CD4-positive, alpha-beta memory T cell (primary cell): ENCODE results near the gene EDN1. TPM values are rescaled to one million over a fixed set of nuclear protein-coding genes. Genes with fewer than 3 reads are reported as not detected.

Source experiments
- CTCF ChIA-PET: fragments of 350-600 bp; sonication (Branson Sonifier 250); formaldehyde crosslinking; loops from one replicate; lab custom pipeline; 2021; ENCODE audit warnings: inconsistent platforms; ENCODE audit not compliant: partially characterized antibody; lab: Charles Lee
- POLR2A ChIA-PET: fragments of 350-600 bp; sonication (Branson Sonifier 250); formaldehyde crosslinking; loops from one replicate; lab custom pipeline; 2021; ENCODE audit not compliant: partially characterized antibody; lab: Charles Lee
- DNase-seq, 5 donors: peaks; one replicate each; pipeline versions ENCODE4 v3.0.0 to v3.0.0-alpha.2; 2020 to 2022; ENCODE audit warnings: mixed read lengths in 1 of 5
- H3K27ac ChIP-seq: one replicate; pipeline ENCODE4 v1.7.0; 2013; ENCODE audit warnings: low read depth, low read length
- H3K27me3 ChIP-seq: 2 replicates; pipeline ENCODE4 v1.7.0; 2013; ENCODE audit warnings: mild to moderate bottlenecking, low read length, moderate library complexity; ENCODE audit not compliant: insufficient read depth
- H3K36me3 ChIP-seq: 2 replicates; pipeline ENCODE4 v1.7.0; 2013; ENCODE audit warnings: mild to moderate bottlenecking, low read length, moderate library complexity; ENCODE audit not compliant: insufficient read depth
- H3K4me1 ChIP-seq: 2 replicates; pipeline ENCODE4 v1.7.0; 2013; ENCODE audit warnings: mild to moderate bottlenecking, low read length, moderate library complexity; ENCODE audit not compliant: insufficient read depth
- H3K4me3 ChIP-seq, 2 donors: one replicate each; pipeline ENCODE4 v1.7.0; 2013; ENCODE audit warnings: low read length in 2 of 2, mild to moderate bottlenecking in 1 of 2
- H3K9me3 ChIP-seq, 2 donors: one replicate each; pipeline ENCODE4 v1.7.0; 2013; ENCODE audit warnings: low read length in 2 of 2, control low read depth in 1 of 2; ENCODE audit not compliant: control insufficient read depth in 1 of 2
- H3K27ac Mint-ChIP-seq, 7 donors: one replicate each; pipeline ENCODE4 v1.8.0; 2020 to 2021; ENCODE audit warnings: mixed read lengths in 7 of 7, mild to moderate bottlenecking in 6 of 7, inconsistent platforms in 3 of 7, moderate library complexity in 3 of 7
- H3K27me3 Mint-ChIP-seq, 2 donors: one replicate each; pipeline ENCODE4 v1.8.0; 2020 to 2021; ENCODE audit warnings: mixed read lengths in 2 of 2
- H3K36me3 Mint-ChIP-seq, 2 donors: one replicate each; pipeline ENCODE4 v1.8.0; 2020 to 2021; ENCODE audit warnings: mixed read lengths in 2 of 2, inconsistent platforms in 1 of 2, mild to moderate bottlenecking in 1 of 2
- H3K4me1 Mint-ChIP-seq, 4 donors: one replicate each; pipeline ENCODE4 v1.8.0; 2020 to 2021; ENCODE audit warnings: mixed read lengths in 4 of 4, mild to moderate bottlenecking in 1 of 4
- H3K4me3 Mint-ChIP-seq, 8 donors: one replicate each; pipeline ENCODE4 v1.8.0; 2020 to 2021; ENCODE audit warnings: mixed read lengths in 8 of 8, mild to moderate bottlenecking in 7 of 8, moderate library complexity in 6 of 8, inconsistent platforms in 3 of 8
- H3K9me3 Mint-ChIP-seq, 8 donors: one replicate each; pipeline ENCODE4 v1.8.0; 2020 to 2021; ENCODE audit warnings: mixed read lengths in 8 of 8, mild to moderate bottlenecking in 5 of 8, inconsistent platforms in 3 of 8, moderate library complexity in 1 of 8
- intact Hi-C: fragments of 100-400 bp; cut with micrococcal nuclease; formaldehyde crosslinking; loops from one replicate; pipeline ENCODE4 v1.15.1; 2023
- polyA plus RNA-seq, 2 donors: library from polyadenylated mRNA; unstranded; fragments of 300-500 nt; fragmentation: Illumina TruSeq; gene quantifications; one replicate each; pipeline ENCODE4 v1.2.3, GENCODE V29; 2021
- total RNA-seq, 2 experiments: library from RNA; stranded (reverse); gene quantifications; one replicate each; pipeline ENCODE4 v1.2.3, GENCODE V29; 2021

EDN1 gene
- total and polyA plus RNA-seq, 4 experiments from 2014 or later = 0.15 to 0.28 TPM; not detected in 2

GRCh38 chr6:12333128-12333527 lies 43.0 kb downstream of the EDN1 start:
- intact Hi-C loops = no loop called here
- Histone ChIP-seq H3K4me3 (no peak overlapping the region), H3K9me3 (no peaks in the 10 kb centered on the region), H3K27me3 (no peaks in the 10 kb centered on the region), H3K27ac (no peak overlapping the region), H3K4me1 (no peaks in the 10 kb centered on the region), H3K36me3 (no peaks in the 10 kb centered on the region)
- Mint-ChIP-seq H3K4me3 (no peak overlapping the region), H3K27ac (no peak overlapping the region), H3K27me3 (peaks cover 3 to 7% of the 10 kb centered on the region in 2 donors), H3K9me3 (peaks cover 0 to 2% (median 0%) of the 10 kb centered on the region in 8 donors), H3K4me1 (peaks cover 0 to 2% (median 0%) of the 10 kb centered on the region in 4 donors), H3K36me3 (no peaks in the 10 kb centered on the region)
- POLR2A ChIA-PET = no interaction called here
- CTCF ChIA-PET = no interaction called here
- no peak for DNase-seq

GRCh38 chr6:12334526-12335130 lies 44.5 kb downstream of the EDN1 start:
- no peak for DNase-seq
- Histone ChIP-seq H3K27me3 (no peaks in the 10 kb centered on the region), H3K4me3 (no peak overlapping the region), H3K9me3 (no peaks in the 10 kb centered on the region), H3K27ac (no peak overlapping the region), H3K4me1 (no peaks in the 10 kb centered on the region), H3K36me3 (no peaks in the 10 kb centered on the region)
- CTCF ChIA-PET = no interaction called here
- Mint-ChIP-seq H3K36me3 (no peaks in the 10 kb centered on the region), H3K27ac (no peak overlapping the region), H3K4me1 (peaks cover 0 to 2% (median 0%) of the 10 kb centered on the region in 4 donors), H3K27me3 (peaks cover 3 to 4% of the 10 kb centered on the region in 2 donors), H3K4me3 (no peak overlapping the region), H3K9me3 (peaks cover 0 to under 1% (median 0%) of the 10 kb centered on the region in 8 donors)
- intact Hi-C loops = no loop called here
- POLR2A ChIA-PET = no interaction called here

- no peaks in the 10 kb centered on the region for H3K36me3 Mint-ChIP-seq
- H3K4me3 ChIP-seq = no peak overlapping the region
These were observed 45.0 kb downstream of the EDN1 start for GRCh38 chr6:12335131-12335527.

GRCh38 chr6:12335717-12336116 lies 45.6 kb downstream of the EDN1 start:
- intact Hi-C loops = no loop called here
- Mint-ChIP-seq H3K27me3 (peaks cover 1 to 4% of the 10 kb centered on the region in 2 donors), H3K4me3 (no peak overlapping the region), H3K36me3 (no peaks in the 10 kb centered on the region), H3K4me1 (peaks cover 0 to 2% (median 0%) of the 10 kb centered on the region in 4 donors), H3K27ac (no peak overlapping the region), H3K9me3 (no peaks in the 10 kb centered on the region)
- no peak overlapping the region for H3K4me3 ChIP-seq
- H3K27me3 ChIP-seq = no peaks in the 10 kb centered on the region
- CTCF ChIA-PET = no interaction called here
- H3K4me1 ChIP-seq = no peaks in the 10 kb centered on the region
- H3K36me3 ChIP-seq = no peaks in the 10 kb centered on the region
- H3K27ac ChIP-seq = no peak overlapping the region
- no peaks in the 10 kb centered on the region for H3K9me3 ChIP-seq
- no peak for DNase-seq
- POLR2A ChIA-PET = no interaction called here

More at GRCh38 chr6:12335131-12335527, 45.0 kb downstream of the EDN1 start:
- Mint-ChIP-seq H3K9me3 (no peaks in the 10 kb centered on the region), H3K27ac (no peak overlapping the region), H3K4me1 (peaks cover 0 to 2% (median 0%) of the 10 kb centered on the region in 4 donors), H3K4me3 (no peak overlapping the region), H3K27me3 (peaks cover 1 to 4% of the 10 kb centered on the region in 2 donors)
- POLR2A ChIA-PET = no interaction called here
- no peaks in the 10 kb centered on the region for H3K9me3 ChIP-seq
- no peak for DNase-seq
- H3K4me1 ChIP-seq = no peaks in the 10 kb centered on the region
- H3K36me3 ChIP-seq = no peaks in the 10 kb centered on the region
- no peaks in the 10 kb centered on the region for H3K27me3 ChIP-seq
- H3K27ac ChIP-seq = no peak overlapping the region
- CTCF ChIA-PET = no interaction called here
- intact Hi-C loops = no loop called here

- H3K4me3 ChIP-seq = no peak overlapping the region
- no peaks in the 10 kb centered on the region for H3K27me3 ChIP-seq
- Mint-ChIP-seq H3K4me3 (no peak overlapping the region), H3K27ac (no peak overlapping the region), H3K27me3 (peaks cover 1 to 4% of the 10 kb centered on the region in 2 donors), H3K4me1 (peaks cover 0 to 2% (median 0%) of the 10 kb centered on the region in 4 donors), H3K36me3 (no peaks in the 10 kb centered on the region), H3K9me3 (no peaks in the 10 kb centered on the region)
- no peak for DNase-seq
- no peaks in the 10 kb centered on the region for H3K4me1 ChIP-seq
- no peaks in the 10 kb centered on the region for H3K36me3 ChIP-seq
- intact Hi-C loops = no loop called here
- no peak overlapping the region for H3K27ac ChIP-seq
- H3K9me3 ChIP-seq = no peaks in the 10 kb centered on the region
- CTCF ChIA-PET = no interaction called here
- POLR2A ChIA-PET = no interaction called here
These were observed 46.2 kb downstream of the EDN1 start for GRCh38 chr6:12336121-12336971.

- Mint-ChIP-seq H3K4me1 (peaks cover 0 to 1% (median 0%) of the 10 kb centered on the region in 4 donors), H3K27me3 (peaks cover 1 to 7% of the 10 kb centered on the region in 2 donors), H3K4me3 (no peak overlapping the region), H3K36me3 (no peaks in the 10 kb centered on the region), H3K27ac (no peak overlapping the region), H3K9me3 (no peaks in the 10 kb centered on the region)
- ChIA-PET CTCF (no interaction called here), POLR2A (no interaction called here)
- Histone ChIP-seq H3K9me3 (no peaks in the 10 kb centered on the region), H3K4me1 (no peaks in the 10 kb centered on the region), H3K4me3 (no peak overlapping the region), H3K27me3 (no peaks in the 10 kb centered on the region), H3K27ac (no peak overlapping the region), H3K36me3 (no peaks in the 10 kb centered on the region)
- no peak for DNase-seq
- intact Hi-C loops = no loop called here
These were observed 48.9 kb downstream of the EDN1 start for GRCh38 chr6:12339022-12339421.

GRCh38 chr6:12339808-12340487 lies 49.8 kb downstream of the EDN1 start:
- intact Hi-C loops = no loop called here
- ChIA-PET CTCF (no interaction called here), POLR2A (no interaction called here)

More at GRCh38 chr6:12339808-12340487, 49.8 kb downstream of the EDN1 start:
- no peak overlapping the region for H3K27ac Mint-ChIP-seq
- H3K4me1 Mint-ChIP-seq = no peaks in the 10 kb centered on the region
- no peaks in the 10 kb centered on the region for H3K9me3 Mint-ChIP-seq
- no peaks in the 10 kb centered on the region for H3K36me3 Mint-ChIP-seq
- DNase-seq = no peak
- Histone ChIP-seq H3K9me3 (no peaks in the 10 kb centered on the region), H3K27ac (no peak overlapping the region), H3K36me3 (no peaks in the 10 kb centered on the region), H3K27me3 (no peaks in the 10 kb centered on the region), H3K4me1 (no peaks in the 10 kb centered on the region), H3K4me3 (no peak overlapping the region)
- H3K4me3 Mint-ChIP-seq = no peak overlapping the region
- H3K27me3 Mint-ChIP-seq = peaks cover 1 to 7% of the 10 kb centered on the region in 2 donors
